COLO668 (cell line): ENCODE measurements around the gene LMTK3.
"Not testable (repeated sequence)": the region's sequence is repeated elsewhere in the genome, so short reads cannot be mapped to it uniquely, and the experiment has no call there.

Experiments used
- DNase-seq: peaks from one replicate; lab custom pipeline; 2025; ENCODE audit not compliant: unreplicated experiment; lab: John Stamatoyannopoulos, UW

Gene LMTK3

DNA sequence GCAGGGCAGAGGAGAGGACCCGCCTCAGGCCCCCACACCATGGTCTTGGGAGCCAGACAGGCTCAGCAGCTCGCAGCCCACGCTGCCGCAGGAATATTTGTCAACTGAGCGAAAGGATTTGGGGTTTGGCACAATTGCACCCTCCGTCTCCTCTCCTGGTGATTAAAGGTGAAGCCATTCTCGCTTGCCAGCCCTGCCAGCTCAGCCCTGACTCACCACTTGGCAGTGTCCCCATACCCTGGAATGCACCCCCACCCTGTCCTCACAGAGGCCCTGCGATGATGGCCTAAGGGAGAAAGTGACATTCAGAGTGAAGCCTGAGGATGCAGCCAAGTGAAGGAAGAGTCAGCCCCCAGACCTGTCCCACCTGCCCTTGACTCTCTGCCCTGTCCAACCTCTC, 23.7 kb downstream of the LMTK3 start:
- DNase-seq, result no peak

DNA sequence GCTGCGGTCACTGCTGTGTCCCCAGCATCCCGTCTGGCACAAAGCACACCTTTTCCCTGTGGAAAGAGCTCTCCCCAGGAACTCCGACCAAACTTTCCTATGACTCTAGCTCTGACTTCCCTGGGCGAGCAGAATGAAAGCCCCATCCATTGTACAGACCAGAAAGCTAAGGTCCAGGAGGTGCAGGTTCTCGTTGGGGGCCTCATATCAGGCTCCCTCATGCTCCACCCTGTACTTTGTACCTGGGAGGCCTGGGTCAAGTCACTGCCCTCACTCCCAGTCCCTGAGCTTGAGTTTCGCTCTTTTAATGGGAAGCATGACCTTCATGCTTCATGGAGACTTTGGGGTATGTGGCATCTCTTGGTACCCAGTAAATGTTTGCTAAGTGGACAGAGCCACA, 24.1 kb downstream of the LMTK3 start:
- DNase-seq, result no peak

DNA sequence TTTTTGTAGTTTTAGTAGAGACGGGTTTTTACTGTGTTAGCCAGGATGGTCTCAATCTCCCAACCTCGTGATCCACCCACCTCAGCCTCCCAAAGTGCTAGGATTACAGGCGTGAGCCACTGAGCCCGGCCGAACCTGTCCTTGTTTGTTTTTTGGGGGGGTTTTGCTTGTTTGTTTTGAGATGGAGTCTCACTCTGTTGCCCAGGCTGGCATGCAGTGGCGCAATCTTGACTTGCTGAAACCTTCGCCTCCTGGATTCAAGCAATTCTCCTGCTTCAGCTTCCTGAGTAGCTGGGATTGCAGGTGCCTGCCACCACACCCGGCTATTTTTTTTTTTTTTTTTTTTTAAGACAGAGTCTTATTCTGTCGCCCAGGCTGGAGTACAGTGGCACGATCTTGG, 24.9 kb downstream of the LMTK3 start:
- DNase-seq, result not testable (repeated sequence)

DNA sequence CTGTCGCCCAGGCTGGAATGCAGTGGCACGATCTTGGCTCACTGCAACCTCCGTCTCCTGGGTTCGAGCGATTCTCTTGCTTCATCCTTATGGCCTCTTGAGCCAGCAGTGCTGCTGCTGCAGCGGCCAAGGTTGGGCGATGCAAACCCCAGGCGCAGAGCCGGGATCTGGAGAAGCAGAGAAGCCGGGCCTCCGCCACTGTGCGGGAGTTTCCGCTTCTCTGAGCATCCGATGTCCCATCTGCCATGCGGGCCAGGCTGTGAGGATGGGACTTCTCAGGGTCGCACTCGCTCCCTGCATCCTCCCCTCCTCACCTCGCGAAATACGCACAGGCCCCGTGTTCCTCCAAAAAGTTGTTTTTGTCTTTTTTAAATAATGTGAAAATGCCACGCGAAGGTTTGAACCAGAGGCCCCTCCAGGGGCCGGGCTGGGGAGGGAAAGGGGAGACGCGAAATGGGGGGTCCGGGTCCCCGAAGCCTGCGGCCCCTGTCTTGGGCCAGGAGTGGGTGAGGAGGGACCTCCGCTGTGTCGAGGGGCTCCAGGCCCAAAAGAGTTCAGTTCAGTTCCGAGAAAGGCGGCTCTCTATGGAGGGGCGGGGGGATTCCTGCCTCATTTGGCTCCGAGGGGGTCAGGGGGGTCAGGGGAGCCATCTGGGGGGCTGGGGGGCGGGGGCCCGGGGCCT, 26.6 kb downstream of the LMTK3 start:
- no peak for DNase-seq

DNA sequence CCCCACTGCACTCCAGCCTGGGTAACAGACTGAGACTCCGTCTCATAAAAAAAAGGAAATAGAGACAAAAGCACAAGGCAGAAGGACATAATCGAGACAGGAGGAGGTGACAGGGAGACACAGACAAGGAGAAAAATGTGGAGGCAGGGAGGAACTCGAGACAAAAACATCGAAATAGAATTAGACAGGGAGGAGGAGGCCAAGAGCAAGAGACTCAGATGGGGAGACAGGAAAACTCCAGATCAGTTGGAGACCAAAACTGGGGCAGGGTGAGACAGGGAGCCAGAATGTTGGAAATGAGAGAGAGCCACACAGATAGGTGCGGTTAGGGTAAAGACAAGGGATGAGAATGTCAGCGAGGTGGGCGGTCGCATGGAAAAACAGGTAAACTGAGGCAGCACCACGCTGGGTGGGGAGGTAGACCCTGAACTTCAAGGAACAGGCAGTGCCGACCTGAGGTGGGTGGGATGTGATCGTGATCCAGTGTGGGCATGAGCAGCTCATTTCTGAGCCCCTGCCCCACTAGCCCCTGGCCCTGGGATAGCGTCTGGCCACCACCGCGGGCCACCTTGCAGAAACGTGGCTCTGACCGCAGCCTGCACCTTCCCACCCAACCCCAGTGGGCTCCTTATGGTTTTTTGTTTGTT, 27.3 kb downstream of the LMTK3 start:
- DNase-seq, result no peak

DNA sequence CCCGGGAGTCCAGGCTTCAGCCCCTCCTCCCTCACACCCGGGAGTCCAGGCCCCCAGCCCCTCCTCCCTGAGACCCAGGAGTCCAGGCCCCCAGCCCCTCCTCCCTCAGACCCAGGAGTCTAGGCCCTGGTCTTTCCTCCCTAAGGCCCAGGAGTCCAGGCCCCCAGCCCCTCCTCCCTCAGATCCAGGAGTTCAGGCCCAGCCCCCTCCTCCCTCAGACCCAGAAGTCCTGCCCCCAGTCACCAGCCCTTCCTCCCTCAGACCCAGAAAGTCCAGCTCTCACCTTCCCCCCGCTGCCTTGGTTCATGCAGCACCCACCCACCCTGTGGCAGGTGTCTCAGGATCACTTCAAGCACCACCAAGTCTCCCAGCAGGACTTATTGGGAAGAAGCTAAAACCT, 28.3 kb downstream of the LMTK3 start:
- no peak for DNase-seq

DNA sequence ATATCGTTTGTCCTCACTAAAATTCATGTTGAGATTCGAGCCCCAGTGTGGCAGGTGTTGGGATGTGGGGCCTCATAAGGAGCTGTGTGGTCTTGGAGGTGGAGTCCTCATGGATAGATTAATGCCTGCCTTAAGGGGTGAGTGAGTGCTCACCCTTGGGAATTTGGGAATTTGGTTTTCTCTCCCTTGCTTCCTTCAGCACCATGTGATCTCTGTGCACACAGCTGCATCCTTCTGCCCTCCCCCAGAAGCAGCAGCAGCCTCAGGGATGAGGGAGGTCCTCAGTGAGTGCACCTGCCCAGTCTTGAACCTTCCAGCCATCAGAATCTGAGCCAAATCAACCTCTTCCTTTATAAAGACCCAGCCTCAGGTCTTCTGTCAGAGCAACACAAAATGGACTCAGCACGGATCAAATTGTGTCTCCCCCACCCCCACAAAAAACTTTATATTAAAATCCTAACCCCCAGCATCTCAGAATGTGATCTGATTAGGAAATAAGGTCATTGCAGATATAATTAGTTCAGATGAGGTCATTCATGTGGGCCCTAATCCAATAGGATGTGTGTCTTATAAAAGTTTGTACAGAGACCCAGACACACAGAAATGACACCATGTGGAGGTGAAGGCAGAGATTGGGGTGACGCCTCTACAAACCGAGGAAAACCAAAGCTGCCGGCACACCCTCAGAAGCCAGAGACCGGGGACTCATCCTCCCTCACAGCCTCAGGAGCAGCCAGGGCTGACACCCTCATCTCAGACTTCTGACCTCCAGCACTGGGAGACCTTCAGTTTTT, 29.6 kb downstream of the LMTK3 start:
- DNase-seq, result peak; percentile 5

DNA sequence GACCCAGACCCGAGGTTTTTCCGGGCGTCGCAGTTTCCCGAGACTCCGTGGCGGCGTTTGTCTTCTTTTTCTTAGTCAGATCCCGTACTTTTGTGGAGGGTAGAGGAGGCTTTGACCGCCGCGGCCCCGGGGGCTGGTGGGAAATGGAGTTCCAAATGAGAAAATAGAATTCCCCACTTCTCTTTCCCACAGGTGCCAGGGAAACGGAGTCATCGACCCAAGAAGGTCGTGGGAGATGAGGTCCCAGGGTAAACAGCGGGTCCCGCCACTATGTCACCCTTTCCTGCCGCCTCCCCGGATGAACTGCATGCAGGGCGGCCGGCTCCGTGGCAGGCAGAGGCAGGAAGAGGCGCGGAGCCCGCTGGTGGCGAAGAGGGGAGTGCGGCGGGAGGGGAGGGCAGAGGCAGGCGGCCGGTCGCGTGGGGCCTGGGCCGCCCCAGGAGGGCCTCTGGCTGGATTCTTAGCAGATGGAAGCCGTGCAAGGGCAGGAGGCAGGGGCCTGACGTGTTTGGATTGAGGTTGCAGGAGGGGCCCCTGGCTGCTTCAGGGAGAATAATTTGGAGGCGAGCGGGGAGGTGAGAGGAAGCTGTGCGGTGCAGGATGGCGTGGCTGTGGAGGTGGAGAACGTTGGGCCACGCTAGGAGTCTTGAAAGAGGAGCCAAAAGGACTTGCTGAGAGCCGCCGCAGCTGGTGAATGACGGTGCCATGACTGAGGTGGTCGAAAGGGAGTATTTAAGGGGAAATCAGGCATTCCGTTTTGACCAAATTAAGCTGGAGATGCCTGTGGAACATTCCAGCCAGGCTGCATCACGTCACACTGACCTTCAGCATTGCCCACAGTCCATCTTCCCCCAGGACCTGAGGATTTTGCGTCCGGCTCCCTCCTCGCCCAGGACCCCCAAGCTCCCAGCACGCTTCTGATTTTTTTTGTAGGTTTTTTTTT, 30.8 kb downstream of the LMTK3 start:
- no peak for DNase-seq

DNA sequence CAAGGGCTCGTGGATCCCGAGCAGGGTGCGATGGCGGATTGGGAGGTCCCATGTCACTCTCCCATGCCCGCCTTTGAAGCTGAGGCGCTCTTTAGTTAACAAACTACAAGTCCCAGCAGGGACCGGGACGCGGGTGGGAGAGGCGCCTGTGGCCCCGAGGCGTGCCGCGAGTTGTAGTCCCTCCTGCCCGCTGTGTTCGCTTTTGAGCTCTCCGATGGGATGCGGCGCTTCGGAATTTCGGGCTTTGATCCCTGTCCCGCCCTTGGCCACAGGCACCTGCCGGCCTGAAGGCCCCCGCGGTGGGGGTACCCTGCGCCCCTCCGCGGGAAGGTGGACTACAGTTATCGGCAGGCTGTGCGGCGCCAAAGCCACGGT, 31.5 kb downstream of the LMTK3 start:
- DNase-seq, result no peak

DNA sequence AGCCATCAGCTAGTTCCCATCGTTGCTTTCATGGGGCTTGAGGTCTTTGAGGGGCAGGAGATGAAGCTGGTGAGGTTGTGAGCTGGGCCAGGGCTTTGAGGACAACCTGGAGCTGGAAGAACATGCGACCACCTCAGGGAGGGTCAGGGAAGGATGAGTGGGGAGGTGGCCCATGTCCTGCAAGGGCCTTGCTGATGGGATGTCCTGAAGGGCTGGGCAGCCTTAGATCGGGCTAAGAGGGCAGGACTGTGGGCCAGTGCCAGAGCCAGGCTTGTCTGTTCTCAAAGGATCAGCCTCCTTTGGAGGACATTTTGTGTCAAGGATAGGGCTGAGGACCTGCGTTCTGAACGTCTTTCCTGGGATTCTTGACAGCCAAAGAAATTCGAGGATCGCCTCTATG, 31.9 kb downstream of the LMTK3 start:
- DNase-seq, result no peak

DNA sequence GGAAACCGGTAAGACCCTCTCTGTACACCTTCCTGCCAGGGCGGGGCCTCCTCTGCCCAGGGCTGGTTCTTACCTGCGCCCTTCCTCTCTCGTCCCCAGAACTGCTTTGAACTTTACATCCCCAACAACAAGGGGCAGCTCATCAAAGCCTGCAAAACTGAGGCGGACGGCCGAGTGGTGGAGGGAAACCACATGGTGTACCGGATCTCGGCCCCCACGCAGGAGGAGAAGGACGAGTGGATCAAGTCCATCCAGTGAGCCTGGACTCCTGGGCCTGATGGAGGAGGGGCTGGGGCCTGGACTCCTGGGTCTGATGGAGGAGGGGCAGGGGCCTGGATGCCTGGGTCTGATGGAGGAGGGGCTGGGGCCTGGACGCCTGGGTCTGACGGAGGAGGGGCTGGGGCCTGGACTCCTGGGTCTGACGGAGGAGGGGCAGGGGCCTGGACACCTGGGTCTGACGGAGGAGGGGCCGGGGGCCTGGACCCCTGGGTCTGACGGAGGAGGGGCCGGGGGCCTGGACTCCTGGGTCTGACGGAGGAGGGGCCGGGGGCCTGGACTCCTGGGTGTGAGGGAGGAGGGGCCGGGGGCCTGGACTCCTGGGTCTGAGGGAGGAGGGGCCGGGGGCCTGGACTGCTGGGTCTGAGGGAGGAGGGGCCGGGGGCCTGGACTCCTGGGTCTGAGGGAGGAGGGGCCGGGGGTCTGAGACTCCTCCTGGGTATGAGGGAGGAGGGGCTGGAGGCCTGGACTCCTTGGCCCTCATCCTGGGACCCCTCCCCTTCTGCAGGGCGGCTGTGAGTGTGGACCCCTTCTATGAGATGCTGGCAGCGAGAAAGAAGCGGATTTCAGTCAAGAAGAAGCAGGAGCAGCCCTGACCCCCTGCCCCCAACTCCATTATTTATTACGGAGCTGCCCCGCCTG, 33.0 kb downstream of the LMTK3 start:
- no peak for DNase-seq

DNA sequence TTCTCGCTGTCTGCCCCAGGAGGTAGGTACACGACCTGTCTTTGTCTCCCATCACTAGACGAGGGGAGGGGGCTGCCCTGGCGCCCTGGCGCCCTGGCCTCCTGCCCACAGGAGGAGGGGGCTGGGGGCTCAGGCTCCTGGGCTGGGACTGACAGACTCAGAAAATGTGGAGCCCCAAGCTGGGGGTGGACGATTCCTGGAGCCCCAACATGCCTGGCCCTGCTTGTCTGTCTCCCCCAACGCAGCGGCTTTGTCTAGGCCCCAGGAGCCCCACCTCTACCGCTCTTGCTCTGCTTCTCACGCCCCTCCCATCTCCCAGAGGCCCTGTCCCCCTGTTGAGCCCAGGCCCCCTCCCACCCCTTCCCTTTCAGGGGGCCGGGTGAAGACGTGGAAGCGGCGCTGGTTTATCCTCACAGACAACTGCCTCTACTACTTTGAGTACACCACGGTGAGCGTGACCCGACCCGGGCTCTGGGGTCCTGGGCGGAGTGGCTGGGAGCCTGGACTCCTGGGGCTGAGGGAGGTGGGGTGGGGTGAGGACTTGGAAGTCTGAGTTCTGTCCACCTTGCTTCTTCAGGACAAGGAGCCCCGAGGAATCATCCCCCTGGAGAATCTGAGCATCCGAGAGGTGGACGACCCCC, 33.8 kb downstream of the LMTK3 start:
- DNase-seq, result no peak

DNA sequence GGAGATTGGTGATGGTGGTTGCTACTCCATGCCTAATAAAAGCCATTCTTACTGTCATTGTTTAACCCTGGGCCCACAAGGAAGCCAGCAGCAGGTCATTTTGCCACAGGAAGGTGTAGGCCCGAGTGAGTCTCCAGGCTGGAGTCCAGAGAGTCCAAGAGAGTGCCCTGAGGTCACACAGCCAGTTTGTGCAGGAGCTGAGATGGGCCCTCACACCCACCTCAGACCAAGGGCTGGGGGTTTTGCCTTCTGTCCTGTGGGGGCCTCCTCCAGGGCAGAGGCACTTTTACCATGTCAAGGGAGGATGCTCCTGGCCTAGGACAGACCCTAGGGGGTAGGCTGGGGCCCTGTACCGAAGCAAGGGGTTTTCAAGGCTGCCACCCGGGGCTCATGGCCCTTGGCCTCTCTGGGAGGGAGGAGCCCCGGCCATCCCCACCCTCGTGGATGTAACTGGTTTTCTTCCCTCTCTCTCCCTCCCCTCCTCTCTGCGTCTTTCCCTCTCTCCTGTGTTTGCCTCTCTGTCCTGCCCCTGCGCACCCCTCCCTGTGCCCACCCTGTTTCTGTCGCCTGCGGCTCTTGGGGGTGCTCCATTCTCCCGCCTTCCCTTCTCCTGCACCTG, 34.5 kb downstream of the LMTK3 start:
- no peak for DNase-seq

DNA sequence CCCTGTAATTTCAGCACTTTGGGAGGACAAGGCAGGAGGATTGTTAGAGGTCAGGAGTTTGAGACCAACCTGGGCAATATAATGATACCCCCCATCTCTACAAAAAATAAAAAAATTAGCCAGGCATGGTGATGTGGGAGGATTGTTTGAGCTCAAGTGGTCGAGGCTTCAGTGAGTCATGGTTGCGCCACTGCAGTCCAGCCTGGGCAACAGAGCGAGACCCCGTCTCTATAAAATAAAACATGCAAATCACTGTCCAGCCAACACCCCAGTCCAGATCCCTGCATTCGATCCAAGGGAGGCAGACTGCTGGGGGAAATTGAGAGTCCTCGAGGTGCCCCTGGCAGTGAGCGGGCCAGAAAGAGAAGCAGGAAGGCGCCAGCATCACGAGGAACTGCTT, 35.5 kb downstream of the LMTK3 start:
- DNase-seq, result no peak

DNA sequence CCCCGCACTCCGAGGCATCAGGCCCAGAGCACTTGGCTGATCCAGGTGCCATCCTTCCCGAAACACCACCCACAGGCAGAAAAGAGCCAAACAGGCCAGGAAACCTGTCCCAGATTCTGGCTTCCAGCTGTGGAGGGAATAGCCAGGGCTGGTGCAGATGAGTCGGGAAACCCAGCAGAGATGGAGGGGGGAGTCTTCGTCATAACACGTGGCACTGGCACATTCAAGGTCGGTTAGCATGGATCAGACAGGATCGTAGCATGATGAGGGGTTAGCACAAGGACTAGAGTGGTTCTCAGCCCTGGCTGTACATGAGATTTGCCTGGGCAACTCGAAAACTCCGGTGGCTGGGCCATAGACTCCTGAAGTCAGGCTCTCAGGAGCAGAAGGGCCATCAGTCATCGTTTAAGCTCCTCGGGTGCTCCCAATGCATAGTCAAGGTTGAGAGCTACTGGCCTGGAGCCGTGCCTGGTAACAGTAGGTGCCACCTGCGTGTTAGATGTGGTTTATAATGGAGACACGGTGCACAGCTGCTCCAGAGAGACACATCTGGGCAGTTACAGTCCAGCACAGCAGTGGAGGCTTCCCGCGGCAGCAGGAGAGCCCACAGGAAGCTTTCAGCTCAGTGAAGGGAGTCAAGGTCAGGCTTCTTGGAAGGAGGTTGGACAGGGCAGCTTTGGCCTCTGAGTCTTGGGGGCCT, 36.1 kb downstream of the LMTK3 start:
- no peak for DNase-seq

DNA sequence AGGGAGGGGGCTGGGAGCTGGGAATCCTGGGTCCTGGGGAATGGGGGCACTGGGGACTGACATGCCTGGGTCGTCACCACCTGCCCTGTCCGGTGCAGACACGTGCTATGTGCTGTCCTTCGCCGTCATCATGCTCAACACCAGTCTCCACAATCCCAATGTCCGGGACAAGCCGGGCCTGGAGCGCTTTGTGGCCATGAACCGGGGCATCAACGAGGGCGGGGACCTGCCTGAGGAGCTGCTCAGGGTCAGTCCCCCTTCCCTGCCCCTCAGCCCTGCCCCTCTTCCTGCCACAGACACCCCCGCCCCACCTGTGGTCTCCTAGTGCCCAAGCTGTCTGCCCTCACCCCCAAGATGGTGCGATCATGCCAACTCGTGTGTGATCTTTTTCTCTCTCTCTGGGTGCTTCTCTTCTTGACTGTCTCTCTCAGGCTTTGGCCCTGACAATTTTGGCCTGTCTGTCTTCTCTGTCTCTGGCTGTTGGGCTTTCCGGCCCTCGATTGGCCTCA, 37.5 kb downstream of the LMTK3 start:
- no peak for DNase-seq

DNA sequence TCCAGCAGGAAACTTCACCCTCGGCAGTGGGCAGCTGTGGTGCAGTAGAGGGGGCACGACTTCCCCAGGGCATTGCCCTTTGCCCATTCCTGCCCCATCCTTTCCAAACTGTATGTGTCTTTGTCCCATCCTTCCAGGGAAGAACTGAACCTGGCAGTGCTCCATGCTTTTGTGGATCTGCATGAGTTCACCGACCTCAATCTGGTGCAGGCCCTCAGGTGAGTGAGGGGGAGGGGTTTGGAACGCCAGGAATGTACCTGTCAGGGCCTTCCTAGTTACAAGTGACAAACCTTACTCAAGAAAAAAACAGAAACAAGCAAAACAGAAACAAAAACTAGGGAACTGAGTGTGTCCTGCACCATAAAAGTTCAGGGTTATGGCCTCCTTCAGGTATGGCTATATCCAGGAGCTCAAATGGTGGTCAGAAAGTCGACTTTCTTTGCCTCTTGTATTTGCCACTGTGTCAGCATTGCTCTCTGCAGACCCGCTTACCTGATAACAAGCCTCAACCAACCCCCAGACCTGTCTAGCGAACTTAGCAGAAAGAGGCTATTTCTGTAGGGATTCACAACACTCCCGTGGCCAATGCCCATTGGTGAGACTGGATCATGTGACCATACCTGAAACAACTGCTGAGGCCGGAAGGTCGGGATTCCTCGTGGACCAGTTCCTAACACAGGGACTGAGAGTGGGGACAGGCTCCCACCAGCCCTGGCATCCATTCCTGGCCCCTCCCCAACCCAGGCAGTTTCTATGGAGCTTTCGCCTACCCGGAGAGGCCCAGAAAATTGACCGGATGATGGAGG, 38.3 kb downstream of the LMTK3 start:
- no peak for DNase-seq

DNA sequence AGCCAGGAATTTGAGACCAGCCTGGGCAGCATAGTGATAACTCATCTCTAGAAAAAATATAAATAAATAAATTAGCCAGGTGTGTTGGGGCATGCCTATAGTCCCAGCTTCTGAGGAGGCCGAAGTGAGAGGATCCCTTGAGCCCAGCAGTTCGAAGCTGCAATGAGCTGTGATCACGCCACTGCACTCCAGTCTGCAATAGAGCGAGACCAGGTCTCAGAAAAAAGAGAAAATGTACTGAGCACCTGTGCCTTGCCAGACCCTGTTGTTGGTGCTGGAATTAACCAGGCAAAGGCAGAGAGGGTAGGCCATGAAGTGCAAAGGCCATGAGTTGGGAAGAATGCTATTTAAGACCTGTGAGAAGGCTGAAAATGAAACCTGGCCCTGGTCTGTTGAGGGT, 39.8 kb downstream of the LMTK3 start:
- no peak for DNase-seq
